SK-N-SH (cell line): ENCODE data around the gene UTP3. TPM values are rescaled to one million over a fixed set of nuclear protein-coding genes. Genes with fewer than 3 reads are reported as not detected.

Experiments
- CTCF ChIA-PET: fragments of 300-600, 350-600 bp; formaldehyde crosslinking; extraction: SDS; loops from one replicate; lab custom pipeline; 2021; lab: Yijun Ruan, JAX
- POLR2A ChIA-PET: fragments of 350-600 bp; sonication (Branson Sonifier 250); formaldehyde crosslinking; extraction: SDS; loops from one replicate; lab custom pipeline; 2020; ENCODE audit warnings: antibody characterized with exemption, inconsistent platforms; lab: Yijun Ruan, JAX
- DNase-seq: peaks from one replicate; pipeline ENCODE4 v3.0.0; 2012
- H2AFZ ChIP-seq: fragments of 200-600 bp; sonication (generic); 2 replicates; pipeline ENCODE4 v1.8.1; 2016; ENCODE audit warnings: antibody characterized with exemption, mild to moderate bottlenecking, low read depth
- H3F3A ChIP-seq: fragments of 200-600 bp; sonication (generic); replicated peaks from 2 replicates; pipeline ENCODE3; 2016; ENCODE audit warnings: antibody characterized with exemption, mild to moderate bottlenecking; ENCODE audit not compliant: insufficient read depth
- H3K27ac ChIP-seq, 2 experiments: fragments of 200-500 bp in 1 of 2; fragments of 200-600 bp in 1 of 2; sonication (Bioruptor generic) in 1 of 2; sonication (generic), shearing (Covaris generic) in 1 of 2; 2 replicates each; pipeline versions ENCODE4 v1.5.1 to v1.6.1; 2014 to 2016; ENCODE audit warnings: low read depth in 2 of 2, inconsistent platforms in 1 of 2, low read length in 1 of 2, mild to moderate bottlenecking in 1 of 2, mixed read lengths in 1 of 2
- H3K27me3 ChIP-seq: fragments of 200-600 bp; sonication (generic), shearing (Covaris generic); 2 replicates; pipeline ENCODE4 v1.6.1; 2016; ENCODE audit warnings: mixed run types; ENCODE audit not compliant: insufficient read depth
- H3K36me3 ChIP-seq, 2 experiments: fragments of 200-500 bp in 1 of 2; fragments of 200-600 bp in 1 of 2; sonication (Bioruptor generic) in 1 of 2; sonication (generic) in 1 of 2; replicated peaks in 1 of 2; 2 replicates each; pipeline versions ENCODE3 to v1.5.1; 2014 to 2016; ENCODE audit warnings: low read length in 1 of 2, mild to moderate bottlenecking in 1 of 2; ENCODE audit not compliant: insufficient read depth in 2 of 2, control insufficient read depth in 1 of 2
- H3K4me1 ChIP-seq, 2 experiments: fragments of 200-500 bp in 1 of 2; fragments of 200-600 bp in 1 of 2; sonication (Bioruptor generic) in 1 of 2; sonication (generic), shearing (Covaris generic) in 1 of 2; 2 replicates each; pipeline versions ENCODE4 v1.5.1 to v1.6.1; 2014 to 2016; ENCODE audit warnings: low read depth in 1 of 2, low read length in 1 of 2, mixed run types in 1 of 2; ENCODE audit not compliant: insufficient read depth in 2 of 2, control insufficient read depth in 1 of 2
- H3K4me2 ChIP-seq: fragments of 200-600 bp; sonication (generic), shearing (Covaris generic); 2 replicates; pipeline ENCODE4 v1.6.1; 2017; ENCODE audit warnings: mixed run types
- H3K4me3 ChIP-seq, 2 experiments: fragments of 200-500 bp in 1 of 2; fragments of 200-600 bp in 1 of 2; sonication (Bioruptor generic) in 1 of 2; sonication (generic), shearing (Covaris generic) in 1 of 2; 2 replicates each; pipeline versions ENCODE4 v1.5.1 to v1.8.1; 2014 to 2016; ENCODE audit warnings: low read depth in 2 of 2, inconsistent platforms in 1 of 2, low read length in 1 of 2, mild to moderate bottlenecking in 1 of 2, mixed read lengths in 1 of 2, moderate library complexity in 1 of 2
- H3K79me2 ChIP-seq: fragments of 200-600 bp; sonication (generic); 2 replicates; pipeline ENCODE4 v1.8.1; 2017; ENCODE audit warnings: mild to moderate bottlenecking; ENCODE audit not compliant: insufficient read depth
- H3K9ac ChIP-seq: fragments of 200-600 bp; sonication (generic); 2 replicates; pipeline ENCODE4 v1.6.1; 2017; ENCODE audit warnings: mixed run types
- H3K9me2 ChIP-seq: fragments of 200-600 bp; sonication (generic); 2 replicates; pipeline ENCODE4 v1.6.1; 2017; ENCODE audit warnings: mixed run types
- H3K9me3 ChIP-seq: fragments of 200-600 bp; sonication (generic); 2 replicates; pipeline ENCODE4 v1.6.1; 2017; ENCODE audit warnings: mixed run types, mild to moderate bottlenecking, moderate library complexity
- H4K20me1 ChIP-seq: fragments of 200-600 bp; sonication (generic); 2 replicates; pipeline ENCODE4 v1.6.1; 2017; ENCODE audit warnings: mild to moderate bottlenecking, mixed run types; ENCODE audit not compliant: insufficient read depth
- CHD2 ChIP-seq: fragments of 150-350 bp; IDR thresholded peaks from 2 replicates; pipeline ENCODE4 v1.6.1; 2018; ENCODE audit warnings: low read length; ENCODE audit not compliant: partially characterized antibody
- FOSL2 ChIP-seq: IDR thresholded peaks from 2 replicates; pipeline ENCODE4 v1.4.0; 2012; ENCODE audit warnings: low read depth, mild to moderate bottlenecking, moderate library complexity, borderline replicate concordance
- GATA2 ChIP-seq: sonication (generic); formaldehyde crosslinking; IDR thresholded peaks from 2 replicates; pipeline ENCODE4 v1.5.0; 2020; ENCODE audit warnings: mild to moderate bottlenecking, missing genetic modification reagents
- MEF2A ChIP-seq: IDR thresholded peaks from 2 replicates; pipeline ENCODE4 v1.4.0; 2012; ENCODE audit warnings: low read depth, borderline replicate concordance
- POLR2AphosphoS5 ChIP-seq: IDR thresholded peaks from 2 replicates; pipeline ENCODE4 v1.6.1; 2012; ENCODE audit warnings: low read depth, low read length
- RCOR1 ChIP-seq: fragments of 150-350 bp; IDR thresholded peaks from 2 replicates; pipeline ENCODE4 v1.6.1; 2017; ENCODE audit warnings: antibody characterized with exemption, low read length
- SIN3A ChIP-seq: IDR thresholded peaks from 2 replicates; pipeline ENCODE4 v1.6.1; 2012; ENCODE audit warnings: low read depth, mild to moderate bottlenecking, low read length, moderate library complexity, borderline replicate concordance
- SMC3 ChIP-seq: IDR thresholded peaks from 2 replicates; pipeline ENCODE4 v1.6.1; 2012; ENCODE audit warnings: low read depth, low read length, improper control_type of control experiment
- TAF1 ChIP-seq: IDR thresholded peaks from 2 replicates; pipeline ENCODE4 v1.6.1; 2012; ENCODE audit warnings: low read depth, mild to moderate bottlenecking, low read length, moderate library complexity, borderline replicate concordance
- TEAD4 ChIP-seq: IDR thresholded peaks from 2 replicates; pipeline ENCODE4 v1.4.0; 2012; ENCODE audit warnings: mild to moderate bottlenecking, borderline replicate concordance; ENCODE audit not compliant: insufficient read depth
- WGBS: methylation state at CpG from one replicate; pipeline ENCODE4 v1.1.6; 2017; ENCODE audit warnings: low lambda C conversion rate; 5-methylcytosine and 5-hydroxymethylcytosine counted together
- polyA plus RNA-seq, 3 experiments: library from polyadenylated mRNA; depleted of rRNA; stranded (reverse); fragments of >200 nt; gene quantifications; 2 replicates each; pipeline ENCODE4 v1.2.3, GENCODE V29; 2012
- TF ChIP-seq, protein P1 (sequence below): IDR thresholded peaks from 2 replicates; pipeline ENCODE4 v1.4.0; 2012; ENCODE audit warnings: low read depth, borderline replicate concordance
- TF ChIP-seq, protein P2 (sequence below): IDR thresholded peaks from 2 replicates; pipeline ENCODE4 v1.6.1; 2012; ENCODE audit warnings: mild to moderate bottlenecking, low read depth, low read length, moderate library complexity
- TF ChIP-seq, protein P3 (sequence below): fragments of 200-600 bp; sonication (generic); IDR thresholded peaks from 2 replicates; pipeline ENCODE4 v1.6.1; 2017; ENCODE audit warnings: antibody characterized with exemption, mild to moderate bottlenecking, moderate library complexity
- TF ChIP-seq, protein P4 (sequence below): fragments of 150-350 bp; IDR thresholded peaks from 2 replicates; pipeline ENCODE4 v1.6.1; 2016; ENCODE audit warnings: mild to moderate bottlenecking, low read depth, low read length
- TF ChIP-seq, protein P5 (sequence below): IDR thresholded peaks from 2 replicates; pipeline ENCODE4 v1.4.0; 2012; ENCODE audit warnings: low read depth

Gene UTP3
- polyA plus RNA-seq, 1 of the 3 experiments (the other 2 are of a cell fraction) = 36.9 TPM

DNA sequence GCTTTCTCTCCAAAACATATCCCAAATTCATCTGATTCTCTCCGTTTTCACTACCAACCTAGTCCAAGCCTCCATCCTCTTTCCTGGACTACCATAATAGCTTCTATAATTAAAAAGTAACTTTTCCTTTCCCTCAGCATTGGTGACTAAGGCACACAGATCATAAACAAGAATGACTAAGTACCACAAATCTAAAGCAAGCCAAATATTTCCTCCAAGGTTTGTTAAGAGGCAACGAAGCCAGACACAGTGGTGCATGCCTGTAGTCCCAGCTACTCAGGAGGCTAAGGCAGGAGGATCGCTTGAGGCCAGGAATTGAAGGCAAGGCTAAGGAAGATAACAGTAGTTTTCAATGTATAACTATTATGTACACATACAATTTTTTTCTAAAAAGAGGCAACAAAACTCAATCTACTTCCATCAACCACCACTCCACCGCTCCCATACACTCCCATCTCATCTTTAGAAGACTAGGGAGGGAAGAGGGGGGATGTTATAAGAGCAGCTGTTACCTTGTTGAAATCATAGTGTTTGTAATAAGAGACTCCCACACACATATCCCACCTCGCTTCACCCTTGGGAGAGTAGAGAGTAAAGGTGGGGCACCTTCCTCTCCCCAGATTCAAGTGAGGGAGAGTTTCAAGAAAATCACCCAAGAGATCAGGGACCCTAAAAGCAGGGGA lies 17.9 kb upstream of the UTP3 start:
- H3K4me3 ChIP-seq = no peak overlapping the region
- POLR2A ChIA-PET = no interaction called here

More for the DNA sequence above, 17.9 kb upstream of the UTP3 start:
- Histone ChIP-seq H3K4me1 (no peaks in the 10 kb centered on the region; a peak in 1 of 4 replicates), H3K36me3 (no peaks in the 10 kb centered on the region), H3K79me2 (no peaks in the 10 kb centered on the region), H3K9me2 (no peaks in the 10 kb centered on the region), H3K27me3 (peaks cover 6% of the 10 kb centered on the region; the same call in 1 of the 2 replicates), H2AFZ (no peak overlapping the region), H3F3A (peaks cover 4% of the 10 kb centered on the region), H3K9ac (no peak overlapping the region), H3K27ac (no peak overlapping the region), H3K9me3 (no peaks in the 10 kb centered on the region), H3K4me2 (no peak overlapping the region), H4K20me1 (no peaks in the 10 kb centered on the region)
- WGBS = 4% methylated on average over 5 of the region's 5 CpGs
- TF ChIP-seq RCOR1 = no peak
- no peak for TF ChIP-seq MEF2A
- no peak for TF ChIP-seq POLR2AphosphoS5
- TF ChIP-seq SIN3A = no peak
- TF ChIP-seq GATA2 = no peak
- TF ChIP-seq, protein P1, sequence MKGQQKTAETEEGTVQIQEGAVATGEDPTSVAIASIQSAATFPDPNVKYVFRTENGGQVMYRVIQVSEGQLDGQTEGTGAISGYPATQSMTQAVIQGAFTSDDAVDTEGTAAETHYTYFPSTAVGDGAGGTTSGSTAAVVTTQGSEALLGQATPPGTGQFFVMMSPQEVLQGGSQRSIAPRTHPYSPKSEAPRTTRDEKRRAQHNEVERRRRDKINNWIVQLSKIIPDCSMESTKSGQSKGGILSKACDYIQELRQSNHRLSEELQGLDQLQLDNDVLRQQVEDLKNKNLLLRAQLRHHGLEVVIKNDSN = no peak
- TF ChIP-seq FOSL2 = no peak
- TF ChIP-seq, protein P2, sequence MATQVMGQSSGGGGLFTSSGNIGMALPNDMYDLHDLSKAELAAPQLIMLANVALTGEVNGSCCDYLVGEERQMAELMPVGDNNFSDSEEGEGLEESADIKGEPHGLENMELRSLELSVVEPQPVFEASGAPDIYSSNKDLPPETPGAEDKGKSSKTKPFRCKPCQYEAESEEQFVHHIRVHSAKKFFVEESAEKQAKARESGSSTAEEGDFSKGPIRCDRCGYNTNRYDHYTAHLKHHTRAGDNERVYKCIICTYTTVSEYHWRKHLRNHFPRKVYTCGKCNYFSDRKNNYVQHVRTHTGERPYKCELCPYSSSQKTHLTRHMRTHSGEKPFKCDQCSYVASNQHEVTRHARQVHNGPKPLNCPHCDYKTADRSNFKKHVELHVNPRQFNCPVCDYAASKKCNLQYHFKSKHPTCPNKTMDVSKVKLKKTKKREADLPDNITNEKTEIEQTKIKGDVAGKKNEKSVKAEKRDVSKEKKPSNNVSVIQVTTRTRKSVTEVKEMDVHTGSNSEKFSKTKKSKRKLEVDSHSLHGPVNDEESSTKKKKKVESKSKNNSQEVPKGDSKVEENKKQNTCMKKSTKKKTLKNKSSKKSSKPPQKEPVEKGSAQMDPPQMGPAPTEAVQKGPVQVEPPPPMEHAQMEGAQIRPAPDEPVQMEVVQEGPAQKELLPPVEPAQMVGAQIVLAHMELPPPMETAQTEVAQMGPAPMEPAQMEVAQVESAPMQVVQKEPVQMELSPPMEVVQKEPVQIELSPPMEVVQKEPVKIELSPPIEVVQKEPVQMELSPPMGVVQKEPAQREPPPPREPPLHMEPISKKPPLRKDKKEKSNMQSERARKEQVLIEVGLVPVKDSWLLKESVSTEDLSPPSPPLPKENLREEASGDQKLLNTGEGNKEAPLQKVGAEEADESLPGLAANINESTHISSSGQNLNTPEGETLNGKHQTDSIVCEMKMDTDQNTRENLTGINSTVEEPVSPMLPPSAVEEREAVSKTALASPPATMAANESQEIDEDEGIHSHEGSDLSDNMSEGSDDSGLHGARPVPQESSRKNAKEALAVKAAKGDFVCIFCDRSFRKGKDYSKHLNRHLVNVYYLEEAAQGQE = no peak
- TF ChIP-seq TEAD4 = no peak
- TF ChIP-seq, protein P3, sequence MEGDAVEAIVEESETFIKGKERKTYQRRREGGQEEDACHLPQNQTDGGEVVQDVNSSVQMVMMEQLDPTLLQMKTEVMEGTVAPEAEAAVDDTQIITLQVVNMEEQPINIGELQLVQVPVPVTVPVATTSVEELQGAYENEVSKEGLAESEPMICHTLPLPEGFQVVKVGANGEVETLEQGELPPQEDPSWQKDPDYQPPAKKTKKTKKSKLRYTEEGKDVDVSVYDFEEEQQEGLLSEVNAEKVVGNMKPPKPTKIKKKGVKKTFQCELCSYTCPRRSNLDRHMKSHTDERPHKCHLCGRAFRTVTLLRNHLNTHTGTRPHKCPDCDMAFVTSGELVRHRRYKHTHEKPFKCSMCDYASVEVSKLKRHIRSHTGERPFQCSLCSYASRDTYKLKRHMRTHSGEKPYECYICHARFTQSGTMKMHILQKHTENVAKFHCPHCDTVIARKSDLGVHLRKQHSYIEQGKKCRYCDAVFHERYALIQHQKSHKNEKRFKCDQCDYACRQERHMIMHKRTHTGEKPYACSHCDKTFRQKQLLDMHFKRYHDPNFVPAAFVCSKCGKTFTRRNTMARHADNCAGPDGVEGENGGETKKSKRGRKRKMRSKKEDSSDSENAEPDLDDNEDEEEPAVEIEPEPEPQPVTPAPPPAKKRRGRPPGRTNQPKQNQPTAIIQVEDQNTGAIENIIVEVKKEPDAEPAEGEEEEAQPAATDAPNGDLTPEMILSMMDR = no peak
- TF ChIP-seq CHD2 = no peak
- no peak for TF ChIP-seq TAF1
- TF ChIP-seq, protein P4, sequence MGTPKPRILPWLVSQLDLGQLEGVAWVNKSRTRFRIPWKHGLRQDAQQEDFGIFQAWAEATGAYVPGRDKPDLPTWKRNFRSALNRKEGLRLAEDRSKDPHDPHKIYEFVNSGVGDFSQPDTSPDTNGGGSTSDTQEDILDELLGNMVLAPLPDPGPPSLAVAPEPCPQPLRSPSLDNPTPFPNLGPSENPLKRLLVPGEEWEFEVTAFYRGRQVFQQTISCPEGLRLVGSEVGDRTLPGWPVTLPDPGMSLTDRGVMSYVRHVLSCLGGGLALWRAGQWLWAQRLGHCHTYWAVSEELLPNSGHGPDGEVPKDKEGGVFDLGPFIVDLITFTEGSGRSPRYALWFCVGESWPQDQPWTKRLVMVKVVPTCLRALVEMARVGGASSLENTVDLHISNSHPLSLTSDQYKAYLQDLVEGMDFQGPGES = no peak
- TF ChIP-seq SMC3 = no peak
- TF ChIP-seq, protein P5, sequence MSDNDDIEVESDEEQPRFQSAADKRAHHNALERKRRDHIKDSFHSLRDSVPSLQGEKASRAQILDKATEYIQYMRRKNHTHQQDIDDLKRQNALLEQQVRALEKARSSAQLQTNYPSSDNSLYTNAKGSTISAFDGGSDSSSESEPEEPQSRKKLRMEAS = no peak
- no peak for DNase-seq
- CTCF ChIA-PET = interaction anchor here (1.0 kb wide), 1 partner anchor 19 kb away, joined by 5 read pairs; no protein-coding TSS in a partner anchor
